ENCODE measurements around the gene PGP.
"Not testable (repeated sequence)": the region's sequence is repeated elsewhere in the genome, so short reads cannot be mapped to it uniquely, and the experiment has no call there.

Gene PGP, protein sequence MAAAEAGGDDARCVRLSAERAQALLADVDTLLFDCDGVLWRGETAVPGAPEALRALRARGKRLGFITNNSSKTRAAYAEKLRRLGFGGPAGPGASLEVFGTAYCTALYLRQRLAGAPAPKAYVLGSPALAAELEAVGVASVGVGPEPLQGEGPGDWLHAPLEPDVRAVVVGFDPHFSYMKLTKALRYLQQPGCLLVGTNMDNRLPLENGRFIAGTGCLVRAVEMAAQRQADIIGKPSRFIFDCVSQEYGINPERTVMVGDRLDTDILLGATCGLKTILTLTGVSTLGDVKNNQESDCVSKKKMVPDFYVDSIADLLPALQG

DNA sequence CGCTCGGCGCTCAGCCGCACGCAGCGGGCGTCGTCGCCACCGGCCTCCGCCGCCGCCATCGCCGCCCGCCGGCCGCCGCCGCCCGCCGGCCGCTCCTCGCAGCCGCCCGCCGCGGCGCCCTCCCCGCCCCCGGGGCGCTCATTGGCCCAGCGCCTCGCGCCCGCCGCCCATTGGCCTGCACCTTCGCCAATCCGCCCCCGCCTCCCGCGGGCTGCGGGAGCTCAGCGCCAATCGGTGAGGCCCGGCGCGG, at the start of gene PGP:
Gene PGP (minus strand): TSS at position 122 of the 250 bp plus-strand sequence. CDS start 63 bp downstream, at position 59.
- FAIRE-seq = no peak

DNA sequence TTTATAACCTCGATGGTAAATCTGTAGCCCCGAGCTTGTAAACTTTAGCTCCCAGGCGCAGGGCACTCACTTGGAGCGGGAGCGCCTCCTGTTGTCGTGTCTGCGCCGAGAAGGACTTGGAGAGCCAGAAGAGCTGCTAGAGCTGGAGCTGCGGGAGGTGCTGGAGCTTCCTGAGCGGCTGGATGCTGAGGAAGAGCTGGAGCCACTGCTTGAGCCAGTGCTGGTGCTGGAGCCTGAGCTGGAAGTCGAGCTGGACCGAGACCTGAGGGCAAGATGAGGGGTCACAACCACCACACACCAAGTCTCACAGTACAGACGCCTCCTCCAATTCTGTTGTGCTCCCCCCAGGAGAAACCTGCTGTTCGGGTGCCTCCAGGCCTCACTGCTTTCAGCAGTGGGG, 48.4 kb upstream of the PGP start:
- FAIRE-seq = not testable (repeated sequence)

DNA sequence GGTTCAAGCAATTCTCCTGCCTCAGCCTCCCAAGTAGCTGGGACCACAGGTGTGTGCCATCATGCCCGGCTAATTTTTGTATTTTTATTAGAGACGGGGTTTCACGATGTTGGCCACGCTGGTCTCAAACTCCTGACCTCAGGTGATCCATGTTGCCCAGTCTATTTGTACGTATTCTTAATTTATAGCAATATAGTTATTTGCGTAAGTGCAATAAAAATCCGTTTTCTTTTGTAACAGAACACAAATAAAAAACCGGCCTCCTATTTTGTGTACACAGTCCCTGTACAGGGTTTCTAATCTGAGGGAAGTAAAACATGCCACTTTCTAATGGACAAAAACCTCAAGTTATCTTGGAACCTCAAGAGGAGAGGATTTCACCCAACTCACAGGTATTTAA, 45.6 kb upstream of the PGP start:
- no peak for FAIRE-seq

- not testable (repeated sequence) for FAIRE-seq
Measured at GRCh38 chr16:2258530-2258929, 43.9 kb upstream of the PGP start.

DNA sequence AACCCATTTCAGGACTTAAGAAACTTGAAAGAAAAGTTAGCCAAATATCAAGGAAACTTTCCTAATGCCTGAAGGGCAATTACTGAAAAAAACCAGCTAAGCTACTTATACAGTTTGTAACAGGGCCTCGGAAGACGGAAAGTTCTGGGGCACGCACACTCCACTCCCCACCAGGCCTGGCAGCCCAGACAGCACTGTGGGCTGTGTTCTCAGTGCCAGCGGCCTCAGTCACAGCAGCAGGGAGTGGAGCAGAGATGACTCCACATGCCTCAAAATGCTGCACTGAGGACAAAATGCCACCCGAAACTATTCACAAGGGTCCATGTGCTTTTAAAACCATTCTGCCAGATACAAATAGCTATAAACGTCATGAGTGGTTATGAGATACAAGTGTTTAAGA, 43.1 kb upstream of the PGP start:
- no peak for FAIRE-seq

- FAIRE-seq = no peak
Measured at GRCh38 chr16:2256531-2257140, 42.0 kb upstream of the PGP start.

DNA sequence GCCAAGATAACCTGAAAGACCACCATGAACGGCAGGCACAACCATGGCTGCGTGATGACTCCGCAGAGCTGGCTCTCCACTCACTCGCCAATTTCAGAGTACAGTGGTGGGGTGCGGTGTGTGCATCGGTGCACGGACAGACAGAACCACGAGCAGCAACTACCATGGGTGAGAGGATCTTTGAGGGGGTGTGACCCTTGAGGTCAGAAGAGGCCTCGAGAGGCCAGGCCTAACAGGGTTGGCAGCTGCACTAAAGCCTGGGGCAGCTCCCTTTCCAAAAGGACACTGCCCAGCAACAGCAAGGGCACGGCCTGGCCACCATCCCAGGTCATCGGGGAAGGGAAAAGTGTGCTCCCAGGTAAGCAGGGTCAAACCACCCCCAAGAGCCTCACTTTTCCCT, 38.7 kb upstream of the PGP start:
- FAIRE-seq = no peak

DNA sequence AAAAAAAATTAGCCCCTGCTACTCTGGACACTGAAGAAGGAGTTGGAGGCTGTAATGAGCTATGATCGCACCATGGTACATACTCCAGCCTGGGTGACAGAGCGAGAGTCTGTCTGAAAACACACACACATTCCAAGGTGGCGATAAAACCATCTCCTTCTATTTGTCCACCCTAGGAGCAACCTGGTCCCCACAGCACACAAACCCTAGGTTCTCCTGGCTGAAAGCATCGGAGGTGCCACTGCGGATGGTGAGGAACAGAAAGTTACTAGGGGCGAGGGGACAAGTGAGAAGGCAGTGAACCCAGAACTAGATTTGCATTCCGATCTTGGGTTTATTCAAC, 38.1 kb upstream of the PGP start:
- no peak for FAIRE-seq

DNA sequence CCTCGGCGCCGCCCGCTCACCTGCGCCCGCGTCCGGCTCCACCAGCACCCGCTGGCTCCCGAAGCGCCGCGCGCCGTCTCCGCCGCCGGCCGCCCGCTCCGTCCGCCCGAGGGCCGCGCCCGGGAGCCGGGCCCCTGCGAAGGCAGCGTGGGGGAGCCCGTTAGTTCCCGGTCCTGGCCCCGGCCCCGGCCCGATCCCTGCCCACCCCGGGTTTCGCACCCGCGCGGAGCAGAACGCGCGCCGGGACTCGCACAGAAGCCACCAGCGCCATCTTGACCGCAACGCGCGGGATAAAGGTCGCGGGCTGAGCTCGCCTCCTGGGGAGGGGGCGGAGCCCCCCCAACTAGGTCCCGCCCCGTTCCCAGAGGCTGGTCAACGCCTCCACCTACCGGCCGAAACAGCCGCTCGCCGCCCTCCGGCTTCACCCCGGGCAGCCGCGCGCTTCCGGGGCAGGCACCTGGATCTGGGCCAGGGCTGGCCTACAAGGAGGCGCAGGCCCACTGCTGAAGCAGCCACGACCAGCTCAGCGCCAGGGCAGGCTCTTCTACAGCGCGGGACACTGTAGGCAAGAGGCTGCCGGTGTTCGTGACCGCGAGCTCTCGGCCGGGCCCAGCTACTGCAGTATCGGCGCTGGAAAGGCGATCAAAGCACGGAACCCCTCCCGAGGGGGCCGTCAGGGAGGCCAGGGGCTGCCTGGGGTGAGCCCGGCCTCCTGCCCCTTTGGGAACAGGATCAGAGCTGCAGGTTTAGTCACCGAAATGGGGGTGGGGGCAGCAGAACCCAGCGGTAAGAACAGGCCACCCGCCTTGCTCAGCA, 36.9 kb upstream of the PGP start, which contains the start of gene ECI1:
Gene ECI1 (minus strand): TSS at position 292 of the 816 bp plus-strand sequence. CDS start 21 bp downstream, at position 271.
- no peak for FAIRE-seq

- FAIRE-seq = no peak
Measured at GRCh38 chr16:2250652-2251295, 36.1 kb upstream of the PGP start.

DNA sequence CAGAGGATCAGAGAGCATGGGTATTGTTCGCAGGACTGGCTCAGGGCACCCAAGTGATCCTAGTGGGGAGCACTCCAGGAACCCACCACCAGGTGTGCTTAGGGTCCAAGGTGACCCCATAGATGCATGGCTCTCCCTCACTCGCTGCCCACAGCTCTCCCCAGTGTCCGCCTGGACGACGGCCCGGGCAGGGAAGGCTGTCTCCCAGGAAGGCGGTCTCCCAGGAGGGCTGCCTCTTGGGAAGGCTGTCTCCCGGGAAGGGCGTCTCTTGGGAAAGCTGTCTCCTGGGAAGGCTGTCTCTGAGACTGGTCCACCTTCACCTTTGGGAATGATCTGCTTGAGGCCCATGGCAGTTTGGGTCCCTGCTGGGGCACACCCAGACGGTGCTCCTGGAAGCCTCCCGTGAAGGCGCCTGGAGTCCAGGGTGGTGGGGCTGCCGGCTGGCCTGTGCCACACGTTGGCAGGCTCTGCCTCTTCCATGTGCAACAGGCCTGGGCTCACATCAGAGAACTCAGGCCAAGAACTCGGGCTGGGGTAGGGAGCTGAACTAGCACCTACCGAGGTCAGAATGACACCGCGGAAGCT, 31.8 kb upstream of the PGP start:
- FAIRE-seq = no peak

DNA sequence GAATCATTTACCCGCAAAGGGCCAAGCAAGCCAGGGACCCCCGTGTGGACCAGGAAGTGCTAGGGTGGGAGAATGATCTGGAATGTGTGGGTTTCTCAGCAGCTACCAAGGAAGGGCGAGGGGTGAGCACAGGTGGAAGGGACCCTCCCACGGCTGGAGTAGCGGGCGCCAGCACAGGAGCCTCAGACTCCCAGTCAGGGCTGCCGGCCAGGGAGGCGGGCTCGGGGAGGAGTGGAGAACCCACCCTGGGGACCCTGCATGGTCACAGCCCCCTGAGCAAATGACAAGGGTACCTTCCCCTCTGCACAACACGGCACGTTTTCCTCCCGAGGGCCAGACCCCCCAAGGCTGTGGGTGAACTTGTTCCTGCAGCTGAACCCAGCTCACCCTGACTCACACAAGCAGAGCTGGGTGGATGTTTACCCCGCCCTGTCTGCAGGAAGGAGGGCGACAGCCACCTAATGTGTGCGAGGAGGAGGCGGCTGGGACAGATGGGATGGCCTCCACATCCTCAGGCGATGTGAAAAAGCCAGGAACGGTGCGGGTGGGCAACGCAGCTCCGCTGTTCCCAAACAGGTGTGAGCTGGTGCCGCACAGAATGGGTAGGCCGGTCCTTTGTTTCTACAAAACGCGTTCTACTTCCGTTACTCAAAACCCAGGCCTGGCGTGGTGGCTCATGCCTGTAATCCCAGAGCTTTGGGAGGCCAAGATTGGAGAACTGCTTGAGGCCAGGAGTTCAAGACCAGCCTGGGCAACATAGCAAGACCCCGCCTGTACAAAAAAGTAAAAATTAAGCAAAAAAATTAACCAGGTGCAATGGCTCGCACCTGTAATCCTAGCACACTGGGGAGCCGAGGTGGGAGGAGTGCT, 30.5 kb upstream of the PGP start:
- FAIRE-seq = no peak

DNA sequence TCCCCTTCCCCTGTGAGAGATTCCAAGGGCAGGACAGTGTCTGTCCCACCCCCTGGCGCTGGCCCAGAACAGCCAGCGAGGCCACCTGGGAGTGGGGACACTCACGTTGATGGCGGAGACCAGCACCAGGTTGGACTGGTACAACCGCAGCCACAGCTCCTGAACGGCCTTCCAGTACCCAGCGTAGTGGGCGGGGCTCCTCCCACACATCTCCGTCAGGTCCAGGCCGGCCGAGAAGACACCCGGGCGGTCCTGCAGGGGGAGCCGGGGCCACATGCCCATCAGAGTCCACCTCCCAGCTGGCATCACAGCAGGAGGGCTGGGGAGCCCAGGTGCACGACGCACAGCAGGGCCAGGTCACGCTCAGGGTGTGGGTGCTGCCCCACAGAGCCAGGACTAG, 29.7 kb upstream of the PGP start:
- FAIRE-seq = no peak

DNA sequence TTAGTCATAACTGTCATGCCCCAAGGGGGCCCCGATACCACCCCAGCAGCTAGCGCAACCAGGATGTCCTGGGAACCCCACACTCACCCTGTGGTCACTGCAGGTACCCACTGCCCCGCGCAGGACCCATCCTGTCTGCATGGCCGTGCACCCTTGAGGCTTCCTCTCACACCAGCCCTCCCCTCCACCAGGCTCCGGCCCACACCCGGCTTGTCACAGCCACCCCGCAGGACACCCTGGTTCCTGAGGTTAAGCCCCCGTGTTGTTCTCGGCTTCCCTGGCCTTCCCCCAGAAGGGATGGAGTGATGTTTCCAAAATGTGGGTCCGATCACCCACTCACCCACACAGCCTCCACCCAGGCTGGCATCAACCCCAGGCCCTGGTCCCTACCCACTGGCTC, 29.1 kb upstream of the PGP start:
- no peak for FAIRE-seq

DNA sequence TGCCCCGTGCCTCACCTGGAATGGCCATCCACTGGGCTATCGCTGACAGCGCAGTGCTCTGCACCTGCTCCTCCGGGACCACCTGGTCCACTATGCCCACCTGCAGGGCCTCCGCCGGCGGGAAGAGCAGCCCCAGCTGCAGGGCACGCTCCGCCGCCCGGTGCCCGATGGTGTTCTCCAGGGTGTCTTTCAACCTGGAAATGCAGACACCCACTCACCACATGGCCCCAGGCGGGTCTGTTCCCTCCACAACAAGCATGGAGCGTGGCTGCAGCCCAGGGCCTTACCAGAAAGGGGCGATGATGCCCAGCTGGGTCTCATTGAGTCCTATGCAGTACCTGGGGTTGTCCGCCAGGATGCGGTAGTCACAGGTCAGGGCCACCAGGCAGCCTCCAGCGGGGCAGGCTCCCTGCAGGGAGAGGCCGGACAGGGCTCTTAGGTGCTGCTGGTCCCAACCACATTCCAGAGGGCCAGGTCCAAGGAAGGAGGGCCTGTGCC, 28.4 kb upstream of the PGP start:
- no peak for FAIRE-seq

DNA sequence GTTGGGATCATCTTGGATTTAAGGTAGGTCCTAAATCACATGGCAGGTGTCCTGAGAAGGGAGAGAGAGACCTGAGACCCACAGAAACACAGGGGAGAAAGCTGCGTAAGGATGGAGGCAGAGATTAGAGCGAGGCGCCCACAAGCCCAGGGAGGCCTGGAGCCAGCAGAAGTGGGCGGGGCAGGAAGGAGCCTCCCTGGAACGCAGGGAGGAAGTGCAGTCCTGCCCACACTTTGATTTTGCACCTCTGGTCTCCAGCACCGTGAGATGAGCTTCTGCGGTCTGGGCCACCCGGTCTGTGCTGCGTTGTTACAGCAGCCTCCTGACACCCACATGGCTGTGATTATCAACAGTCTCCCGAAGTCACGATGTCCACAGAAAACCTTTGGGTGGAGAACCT, 28.0 kb upstream of the PGP start:
- no peak for FAIRE-seq

GRCh38 chr16:2240331-2240730, 25.7 kb upstream of the PGP start:
- FAIRE-seq = not testable (repeated sequence)

DNA sequence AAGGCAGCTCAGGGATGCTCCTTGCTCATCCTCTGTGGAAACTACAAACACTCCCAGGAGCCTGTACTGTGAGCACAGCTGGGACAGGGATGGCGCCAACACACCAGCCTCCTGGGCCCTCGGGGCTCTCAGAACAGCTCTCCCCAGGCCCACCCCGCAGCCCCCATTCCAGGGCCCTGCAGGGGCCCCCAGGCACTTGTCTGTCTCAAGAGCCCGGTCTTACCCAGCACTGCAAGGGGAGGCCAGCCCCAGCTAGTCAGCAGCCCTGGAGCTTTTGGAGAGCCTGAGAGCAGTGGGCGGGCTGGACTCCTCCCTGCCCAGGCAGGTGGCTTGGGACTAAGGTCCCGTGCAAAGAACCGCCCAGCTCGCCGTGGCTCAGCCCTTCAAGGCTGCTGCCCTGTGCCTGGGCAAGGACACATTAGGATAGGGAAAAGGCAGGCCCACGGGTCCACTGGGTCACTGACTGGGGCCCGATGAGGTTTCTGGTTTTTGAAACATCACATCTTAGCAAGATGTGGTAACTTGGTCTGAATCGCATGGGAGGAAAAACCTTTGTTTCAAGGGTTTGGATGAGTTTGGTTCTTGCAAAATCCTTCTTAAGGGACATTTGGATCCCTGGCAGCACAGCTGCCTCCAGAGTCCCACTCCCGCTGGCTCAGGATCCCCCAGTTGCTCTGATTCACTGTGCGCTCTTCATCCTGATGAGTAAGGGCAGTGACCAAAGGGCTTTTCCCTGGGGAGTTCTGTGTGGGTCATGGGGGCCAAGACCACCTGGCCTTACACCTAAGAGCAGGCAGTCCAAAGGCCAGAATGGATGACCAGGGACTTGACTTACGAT, 24.4 kb upstream of the PGP start:
- FAIRE-seq = no peak

GRCh38 chr16:2238150-2238837, 23.7 kb upstream of the PGP start:
- no peak for FAIRE-seq

DNA sequence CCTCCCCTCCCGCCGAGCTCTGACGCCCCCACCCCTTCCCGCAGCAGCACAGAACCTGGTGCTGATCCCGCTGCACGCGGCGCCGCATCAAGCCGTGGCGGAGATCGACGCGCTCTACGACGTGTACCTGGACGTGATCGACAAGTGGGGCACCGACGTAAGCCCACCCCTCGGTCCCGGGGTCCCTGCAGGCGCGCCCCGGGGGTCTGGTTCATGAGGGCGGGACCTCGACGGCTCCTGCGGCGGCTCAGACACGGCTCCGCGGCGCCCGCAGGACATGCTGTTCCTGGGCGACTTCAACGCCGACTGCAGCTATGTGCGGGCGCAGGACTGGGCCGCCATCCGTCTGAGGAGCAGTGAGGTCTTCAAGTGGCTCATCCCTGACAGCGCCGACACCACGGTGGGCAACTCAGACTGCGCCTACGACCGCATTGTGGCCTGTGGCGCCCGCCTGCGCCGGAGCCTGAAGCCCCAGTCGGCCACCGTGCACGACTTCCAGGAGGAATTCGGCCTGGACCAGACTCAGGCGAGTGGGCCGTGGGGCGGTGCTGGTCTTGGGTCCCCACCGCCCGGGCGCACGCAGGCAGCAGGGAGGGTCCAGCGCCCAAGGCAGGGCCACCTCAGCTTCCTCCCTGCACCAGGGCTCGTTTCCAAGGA, 23.0 kb upstream of the PGP start:
- FAIRE-seq = no peak
